Gastrocnemius medialis (tissue), 4 donors: Measurements from ENCODE around the gene ZYX. TPM values are rescaled to one million over a fixed set of nuclear protein-coding genes. Genes with fewer than 3 reads are reported as not detected.

Experiments
- ATAC-seq, 2 donors: fragments of 150-250 bp; one replicate each; pipeline ENCODE4 v1.9.1; 2016
- DNase-seq, 2 donors: peaks; one replicate each; pipeline ENCODE4 v3.0.0-alpha.2; 2019
- H3K27ac ChIP-seq, 4 donors: fragments of 200-600 bp; sonication (generic); 1 replicate in 1 of 4; 2 replicates in 3 of 4; pipeline ENCODE4 v1.5.1; 2016 to 2018; ENCODE audit warnings: mild to moderate bottlenecking in 2 of 4, moderate library complexity in 1 of 4
- H3K27me3 ChIP-seq, 3 donors: fragments of 200-600 bp; sonication (generic) in 2 of 3; 1 replicate in 1 of 3; 2 replicates in 2 of 3; pipeline versions ENCODE4 v1.5.1 to v1.6.0; 2016 to 2019; ENCODE audit warnings: mild to moderate bottlenecking in 1 of 3, moderate library complexity in 1 of 3
- H3K36me3 ChIP-seq, 2 donors: fragments of 200-600 bp; sonication (generic) in 1 of 2; one replicate each; pipeline ENCODE4 v1.5.1; 2017 to 2018
- H3K4me1 ChIP-seq, 2 donors: fragments of 200-600 bp; sonication (generic) in 1 of 2; one replicate each; pipeline ENCODE4 v1.5.1; 2016 to 2017; ENCODE audit warnings: mild to moderate bottlenecking in 2 of 2
- H3K4me3 ChIP-seq, 4 donors: fragments of 200-600 bp; sonication (generic) in 3 of 4; 1 replicate in 1 of 4; 2 replicates in 3 of 4; pipeline ENCODE4 v1.5.1; 2016 to 2019; ENCODE audit warnings: mild to moderate bottlenecking in 2 of 4
- H3K9me3 ChIP-seq, 3 donors: fragments of 200-600 bp; sonication (generic) in 2 of 3; 1 replicate in 1 of 3; 2 replicates in 2 of 3; pipeline ENCODE4 v1.5.1; 2016 to 2019
- POLR2A ChIP-seq, 2 donors: fragments of 450-650 bp; IDR thresholded peaks; one replicate each; pipeline ENCODE4 v1.6.1; 2017; ENCODE audit warnings: antibody characterized with exemption in 2 of 2, mild to moderate bottlenecking in 2 of 2, moderate library complexity in 2 of 2
- in situ Hi-C, 4 donors: fragments of 200-750 bp; cut with MboI; loops; one replicate each; pipeline versions ENCODE4 v1.15.0 to v1.8.0; 2017; ENCODE audit warnings: low sequenced_read_pairs in 4 of 4
- intact Hi-C: fragments of 100-400 bp; cut with DNase I; formaldehyde crosslinking; loops from one replicate; pipeline ENCODE4 v1.15.1; 2023; ENCODE audit warnings: low total_unique reads
- total RNA-seq, 4 donors: library from RNA; depleted of rRNA; stranded (reverse); fragments of >200 nt; gene quantifications; one replicate each; pipeline versions ENCODE4 v1.1.0 to v1.2.3, GENCODE V29; 2016
- TF ChIP-seq, protein P1 (sequence below), 5 experiments: fragments of 450-650 bp in 3 of 5; fragments of 200-600 bp in 2 of 5; sonication (generic) in 2 of 5; IDR thresholded peaks in 4 of 5; conservative IDR thresholded peaks in 1 of 5; 1 replicate in 4 of 5; 2 replicates in 1 of 5; pipeline ENCODE4 v1.5.1; 2016 to 2019; ENCODE audit warnings: antibody characterized with exemption in 5 of 5, mild to moderate bottlenecking in 3 of 5, moderate library complexity in 3 of 5

ZYX gene
- total RNA-seq, 4 donors from 2014 or later = 27.1 to 81.8 (median 43.2) TPM

DNA sequence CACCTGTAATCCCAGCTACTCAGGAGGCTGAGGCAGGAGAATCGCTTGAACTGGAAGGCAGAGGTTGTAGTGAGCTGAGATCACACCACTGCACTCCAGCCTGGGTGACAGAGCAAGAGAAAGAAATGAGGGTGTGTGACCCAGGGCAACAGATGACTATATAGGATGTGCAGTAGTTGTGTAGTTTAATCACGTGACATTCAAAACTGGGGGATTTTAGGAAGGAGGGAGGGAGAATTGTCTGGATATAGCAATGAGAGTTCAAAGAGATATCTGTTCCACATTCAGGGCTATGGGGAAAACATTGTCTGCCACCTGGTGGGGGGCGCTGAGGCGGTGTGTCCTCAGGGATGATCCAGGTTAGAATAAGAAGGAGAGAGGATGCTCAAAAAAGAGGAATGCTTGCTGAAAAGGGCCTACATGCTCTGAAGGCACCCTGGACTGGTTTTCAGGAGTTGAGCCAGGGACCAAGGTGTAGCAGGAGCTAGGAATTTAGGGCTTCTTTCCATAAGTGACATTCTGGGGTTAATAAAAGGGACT is 7.8 kb upstream of the ZYX start:
- in situ Hi-C loops = no loop called here
- no peaks in the 10 kb centered on the region for H3K4me1 ChIP-seq
- ATAC-seq (no peak), DNase-seq (no peak)
- intact Hi-C loops = no loop called here
- H3K4me3 ChIP-seq = no peak overlapping the region
- TF ChIP-seq, protein P1, sequence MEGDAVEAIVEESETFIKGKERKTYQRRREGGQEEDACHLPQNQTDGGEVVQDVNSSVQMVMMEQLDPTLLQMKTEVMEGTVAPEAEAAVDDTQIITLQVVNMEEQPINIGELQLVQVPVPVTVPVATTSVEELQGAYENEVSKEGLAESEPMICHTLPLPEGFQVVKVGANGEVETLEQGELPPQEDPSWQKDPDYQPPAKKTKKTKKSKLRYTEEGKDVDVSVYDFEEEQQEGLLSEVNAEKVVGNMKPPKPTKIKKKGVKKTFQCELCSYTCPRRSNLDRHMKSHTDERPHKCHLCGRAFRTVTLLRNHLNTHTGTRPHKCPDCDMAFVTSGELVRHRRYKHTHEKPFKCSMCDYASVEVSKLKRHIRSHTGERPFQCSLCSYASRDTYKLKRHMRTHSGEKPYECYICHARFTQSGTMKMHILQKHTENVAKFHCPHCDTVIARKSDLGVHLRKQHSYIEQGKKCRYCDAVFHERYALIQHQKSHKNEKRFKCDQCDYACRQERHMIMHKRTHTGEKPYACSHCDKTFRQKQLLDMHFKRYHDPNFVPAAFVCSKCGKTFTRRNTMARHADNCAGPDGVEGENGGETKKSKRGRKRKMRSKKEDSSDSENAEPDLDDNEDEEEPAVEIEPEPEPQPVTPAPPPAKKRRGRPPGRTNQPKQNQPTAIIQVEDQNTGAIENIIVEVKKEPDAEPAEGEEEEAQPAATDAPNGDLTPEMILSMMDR (IDR thresholded peaks at IDR 0.05 in 4 of 5, conservative IDR thresholded peaks at IDR 0.05 in 1 of 5) = no peak
- TF ChIP-seq POLR2A (IDR thresholded peaks at IDR 0.05) = no peak
- H3K27ac ChIP-seq = no peak overlapping the region
- H3K36me3 ChIP-seq = no peaks in the 10 kb centered on the region
- H3K9me3 ChIP-seq = no peaks in the 10 kb centered on the region
- H3K27me3 ChIP-seq = no peaks in the 10 kb centered on the region

DNA sequence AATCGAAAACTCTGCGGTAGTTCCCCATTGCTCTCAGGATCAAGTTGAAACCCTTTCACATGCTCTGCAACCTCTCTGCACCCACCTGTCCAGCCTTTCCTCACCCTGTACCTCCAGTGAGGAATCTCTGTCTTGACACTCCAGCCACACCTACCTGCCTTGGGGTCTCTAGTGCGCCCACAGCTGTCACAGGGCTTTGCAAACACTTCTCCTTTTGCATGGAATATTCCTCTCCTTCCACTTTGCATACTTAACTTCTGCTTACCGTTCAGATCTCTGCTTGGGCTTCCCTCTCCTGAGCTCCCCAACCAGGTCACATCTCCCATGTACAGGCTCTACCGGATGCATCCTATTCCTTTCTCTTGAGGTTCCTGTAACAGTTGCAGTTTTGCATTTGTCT is 6.6 kb upstream of the ZYX start:
- no peak overlapping the region for H3K4me3 ChIP-seq
- no peak for DNase-seq
- TF ChIP-seq POLR2A (IDR thresholded peaks at IDR 0.05) = no peak
- TF ChIP-seq, protein P1 (IDR thresholded peaks at IDR 0.05 in 4 of 5, conservative IDR thresholded peaks at IDR 0.05 in 1 of 5) = no peak
- no peak for ATAC-seq
- H3K27me3 ChIP-seq = no peaks in the 10 kb centered on the region
- in situ Hi-C loops (no loop called here), intact Hi-C loops (no loop called here)
- peaks cover 5 to 9% of the 10 kb centered on the region in 2 donors for H3K4me1 ChIP-seq
- no peak overlapping the region for H3K27ac ChIP-seq
- no peaks in the 10 kb centered on the region for H3K36me3 ChIP-seq
- no peaks in the 10 kb centered on the region for H3K9me3 ChIP-seq

DNA sequence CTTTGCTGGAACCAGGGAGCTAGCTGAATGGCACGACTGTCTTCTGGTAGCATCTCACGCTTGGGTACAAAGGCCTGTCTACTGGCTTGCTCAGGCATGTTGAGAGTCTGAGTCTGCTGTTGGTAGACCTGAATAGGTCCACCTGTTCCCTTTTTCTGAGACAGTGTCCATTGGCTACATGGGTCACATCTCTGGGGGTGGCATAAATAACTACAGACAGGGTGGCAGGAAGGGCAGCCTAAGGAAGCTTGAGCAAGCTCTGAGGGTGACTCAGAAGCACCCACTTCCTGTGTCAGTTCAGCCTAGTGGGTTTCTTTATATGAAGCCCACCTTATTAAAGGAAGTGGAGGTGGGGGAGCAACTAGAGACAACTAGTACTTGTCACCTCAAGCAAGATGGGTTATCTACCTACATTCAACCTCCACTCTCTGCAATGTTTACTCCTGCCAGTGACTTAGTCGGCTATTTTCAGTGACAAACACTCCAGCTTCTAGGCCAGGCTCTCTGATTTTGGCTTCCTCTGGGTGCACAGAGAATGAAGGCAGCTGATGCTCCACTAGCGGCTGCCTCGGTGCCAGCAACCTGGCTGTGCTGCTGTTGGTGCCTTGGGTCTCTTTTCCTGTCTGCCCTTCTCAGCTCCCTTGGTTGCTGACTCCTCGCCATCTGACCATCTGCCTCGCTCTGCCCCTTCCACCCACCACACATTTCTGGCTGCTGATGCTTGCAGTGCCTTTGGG is 5.7 kb upstream of the ZYX start:
- no peaks in the 10 kb centered on the region for H3K27me3 ChIP-seq
- no peak for ATAC-seq
- TF ChIP-seq, protein P1 (IDR thresholded peaks at IDR 0.05 in 4 of 5, conservative IDR thresholded peaks at IDR 0.05 in 1 of 5) = no peak
- TF ChIP-seq POLR2A (IDR thresholded peaks at IDR 0.05) = no peak
- peak overlapping the region in 1 of 4 donors; percentile 23 for H3K27ac ChIP-seq
- in situ Hi-C loops = loop anchor here in 1 of 4 donors (5.0 kb wide), 1 partner anchor 37 kb away; no protein-coding TSS in a partner anchor
- H3K4me3 ChIP-seq = no peak overlapping the region
- H3K9me3 ChIP-seq = no peaks in the 10 kb centered on the region
- H3K36me3 ChIP-seq = no peaks in the 10 kb centered on the region
- peaks cover 11 to 14% of the 10 kb centered on the region in 2 donors for H3K4me1 ChIP-seq
- intact Hi-C loops = no loop called here
- DNase-seq = no peak

DNA sequence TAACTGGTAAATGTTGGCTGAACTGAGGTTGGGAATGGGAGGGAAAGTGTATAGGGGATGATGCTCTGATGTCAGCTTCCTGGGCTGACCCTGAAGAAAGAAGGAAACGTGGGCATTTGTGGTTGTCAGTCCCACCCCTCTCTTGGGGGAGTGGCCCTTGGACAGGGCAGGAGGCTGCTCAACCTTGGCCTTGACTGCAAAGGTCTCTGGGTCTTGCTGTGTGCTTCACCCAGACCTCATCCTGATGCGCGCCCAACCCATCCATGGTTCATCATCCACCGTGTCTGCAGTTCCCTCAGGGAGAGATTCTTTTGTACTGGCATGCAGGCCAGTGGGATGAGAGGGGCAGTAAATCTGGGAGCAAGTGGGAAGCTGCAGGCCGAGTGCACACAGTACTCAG is 4.7 kb upstream of the ZYX start:
- H3K36me3 ChIP-seq = no peaks in the 10 kb centered on the region
- intact Hi-C loops = no loop called here
- peaks cover 11 to 14% of the 10 kb centered on the region in 2 donors for H3K4me1 ChIP-seq
- H3K4me3 ChIP-seq = no peak overlapping the region
- DNase-seq (no peak), ATAC-seq (no peak)
- no peaks in the 10 kb centered on the region for H3K9me3 ChIP-seq
- H3K27me3 ChIP-seq = no peaks in the 10 kb centered on the region
- TF ChIP-seq, protein P1 (IDR thresholded peaks at IDR 0.05 in 4 of 5, conservative IDR thresholded peaks at IDR 0.05 in 1 of 5) = no peak
- TF ChIP-seq POLR2A (IDR thresholded peaks at IDR 0.05) = no peak
- in situ Hi-C loops = loop anchor here in 1 of 4 donors (5.0 kb wide), 1 partner anchor 36 kb away; no protein-coding TSS in a partner anchor
- H3K27ac ChIP-seq = no peak overlapping the region
